Renal cortex interstitium (tissue), 11 donors: Measurements from ENCODE around the gene ST3GAL5. TPM values are rescaled to one million over a fixed set of nuclear protein-coding genes. Genes with fewer than 3 reads are reported as not detected.

Experiments
- DNase-seq, 11 donors: peaks; one replicate each; pipeline ENCODE4 v3.0.0-alpha.2; 2013; ENCODE audit warnings: low read depth in 9 of 11, low spot score in 4 of 11; ENCODE audit errors: extremely low read depth in 1 of 11
- polyA plus RNA-seq, 3 donors: library from polyadenylated mRNA; unstranded; fragments of 120-200 nt; gene quantifications; one replicate each; pipeline ENCODE4 v1.2.1, GENCODE V29; 2013; ENCODE audit not compliant: insufficient read length in 3 of 3

ST3GAL5 gene
- polyA plus RNA-seq, 3 donors: 9.1 to 12.3 (median 10.1) TPM

- DNase-seq: no peak
Observed at GRCh38 chr2:85878719-85879370, 9.9 kb downstream of the ST3GAL5 start.

GRCh38 chr2:85875350-85876050, 13.3 kb downstream of the ST3GAL5 start:
- DNase-seq: no peak

GRCh38 chr2:85873679-85874078, 15.1 kb downstream of the ST3GAL5 start:
- DNase-seq: no peak

GRCh38 chr2:85872536-85873161, 16.1 kb downstream of the ST3GAL5 start:
- no peak for DNase-seq

- DNase-seq: no peak
Observed at GRCh38 chr2:85871494-85872164, 17.2 kb downstream of the ST3GAL5 start.

GRCh38 chr2:85868822-85869221, 20.0 kb downstream of the ST3GAL5 start:
- no peak for DNase-seq

- no peak for DNase-seq
Observed at GRCh38 chr2:85867556-85868292, 21.1 kb downstream of the ST3GAL5 start.

- no peak for DNase-seq
Observed at GRCh38 chr2:85867121-85867520, 21.7 kb downstream of the ST3GAL5 start.

GRCh38 chr2:85866165-85866659, 22.6 kb downstream of the ST3GAL5 start:
- no peak for DNase-seq

GRCh38 chr2:85865539-85866164, 23.1 kb downstream of the ST3GAL5 start:
- DNase-seq: no peak

- no peak for DNase-seq
Observed at GRCh38 chr2:85864654-85865053, 24.1 kb downstream of the ST3GAL5 start.

GRCh38 chr2:85862426-85862825, 26.4 kb downstream of the ST3GAL5 start:
- DNase-seq: no peak

- no peak for DNase-seq
Observed at GRCh38 chr2:85861650-85862049, 27.1 kb downstream of the ST3GAL5 start.

GRCh38 chr2:85861180-85861579, 27.6 kb downstream of the ST3GAL5 start:
- DNase-seq: no peak

- no peak for DNase-seq
Observed at GRCh38 chr2:85858841-85859240, 29.9 kb downstream of the ST3GAL5 start.

- DNase-seq: no peak
Observed at GRCh38 chr2:85854897-85855296, 33.9 kb downstream of the ST3GAL5 start.

GRCh38 chr2:85854166-85854509, 34.7 kb downstream of the ST3GAL5 start:
- no peak for DNase-seq

- DNase-seq: no peak
Observed at GRCh38 chr2:85853499-85854165, 35.2 kb downstream of the ST3GAL5 start.
